ENCODE measurements around the gene BRINP1. TPM values are rescaled to one million over a fixed set of nuclear protein-coding genes. Genes with fewer than 3 reads are reported as not detected.

Gene BRINP1
- total RNA-seq, 2 experiments from 2014 or later: not detected

- no peaks in the 10 kb centered on the region for H3K27me3 Mint-ChIP-seq
- H3K36me3 Mint-ChIP-seq (ENCODE audit: low read depth): no peaks in the 10 kb centered on the region
- no peaks in the 10 kb centered on the region for H3K9me3 Mint-ChIP-seq
- POLR2A ChIA-PET: no interaction called here
- CTCF ChIA-PET: interaction anchor here (0.8 kb wide), 1 partner anchor 10 kb away, joined by 3 read pairs; no protein-coding TSS in a partner anchor
- DNase-seq: no peak
- H3K4me3 Mint-ChIP-seq: no peak overlapping the region
- no peak overlapping the region for H3K27ac Mint-ChIP-seq
- no peaks in the 10 kb centered on the region for H3K4me1 Mint-ChIP-seq
These were observed 117.3 kb downstream of the BRINP1 start for GRCh38 chr9:119251936-119252335.

- Mint-ChIP-seq H3K9me3 (peaks cover 2% of the 10 kb centered on the region), H3K27me3 (no peaks in the 10 kb centered on the region), H3K4me3 (no peak overlapping the region), H3K4me1 (no peaks in the 10 kb centered on the region), H3K36me3 (ENCODE audit: low read depth) (no peaks in the 10 kb centered on the region), H3K27ac (no peak overlapping the region)
- no peak for DNase-seq
- ChIA-PET POLR2A (no interaction called here), CTCF (no interaction called here)
These were observed 118.5 kb downstream of the BRINP1 start for GRCh38 chr9:119250730-119251129.

GRCh38 chr9:119240546-119240945 is 128.7 kb downstream of the BRINP1 start:
- Mint-ChIP-seq H3K27ac (no peak overlapping the region), H3K9me3 (no peaks in the 10 kb centered on the region), H3K4me3 (no peak overlapping the region), H3K27me3 (no peaks in the 10 kb centered on the region), H3K4me1 (no peaks in the 10 kb centered on the region), H3K36me3 (ENCODE audit: low read depth) (no peaks in the 10 kb centered on the region)
- CTCF ChIA-PET: no interaction called here
- DNase-seq: no peak
- POLR2A ChIA-PET: no interaction called here

- no peak for DNase-seq
- H3K27me3 Mint-ChIP-seq: no peaks in the 10 kb centered on the region
- no peaks in the 10 kb centered on the region for H3K36me3 Mint-ChIP-seq (ENCODE audit: low read depth)
- ChIA-PET POLR2A (no interaction called here), CTCF (no interaction called here)
- H3K4me1 Mint-ChIP-seq: no peaks in the 10 kb centered on the region
- H3K4me3 Mint-ChIP-seq: no peak overlapping the region
- H3K27ac Mint-ChIP-seq: no peak overlapping the region
- no peaks in the 10 kb centered on the region for H3K9me3 Mint-ChIP-seq
These were observed 134.6 kb downstream of the BRINP1 start for GRCh38 chr9:119234636-119235035.

GRCh38 chr9:119227422-119227821 is 141.8 kb downstream of the BRINP1 start:
- H3K27me3 Mint-ChIP-seq: no peaks in the 10 kb centered on the region
- H3K9me3 Mint-ChIP-seq: no peaks in the 10 kb centered on the region
- no peaks in the 10 kb centered on the region for H3K4me1 Mint-ChIP-seq
- DNase-seq: no peak
- CTCF ChIA-PET: interaction anchor here (0.7 kb wide), 1 partner anchor 16 kb away, joined by 3 read pairs; no protein-coding TSS in a partner anchor
- POLR2A ChIA-PET: no interaction called here
- no peaks in the 10 kb centered on the region for H3K36me3 Mint-ChIP-seq (ENCODE audit: low read depth)
- no peak overlapping the region for H3K4me3 Mint-ChIP-seq
- no peak overlapping the region for H3K27ac Mint-ChIP-seq

- Mint-ChIP-seq H3K27ac (no peak overlapping the region), H3K9me3 (no peaks in the 10 kb centered on the region), H3K36me3 (ENCODE audit: low read depth) (no peaks in the 10 kb centered on the region), H3K27me3 (no peaks in the 10 kb centered on the region), H3K4me1 (no peaks in the 10 kb centered on the region), H3K4me3 (no peak overlapping the region)
- POLR2A ChIA-PET: no interaction called here
- CTCF ChIA-PET: no interaction called here
- no peak for DNase-seq
These were observed 144.8 kb downstream of the BRINP1 start for GRCh38 chr9:119224431-119224830.

GRCh38 chr9:119221276-119221675 is 148.0 kb downstream of the BRINP1 start:
- Mint-ChIP-seq H3K27me3 (no peaks in the 10 kb centered on the region), H3K4me3 (no peak overlapping the region), H3K9me3 (no peaks in the 10 kb centered on the region), H3K36me3 (ENCODE audit: low read depth) (no peaks in the 10 kb centered on the region), H3K4me1 (no peaks in the 10 kb centered on the region), H3K27ac (no peak overlapping the region)
- ChIA-PET POLR2A (no interaction called here), CTCF (no interaction called here)
- no peak for DNase-seq

GRCh38 chr9:119218293-119218692 is 150.9 kb downstream of the BRINP1 start:
- CTCF ChIA-PET: no interaction called here
- DNase-seq: no peak
- Mint-ChIP-seq H3K27me3 (no peaks in the 10 kb centered on the region), H3K9me3 (no peaks in the 10 kb centered on the region), H3K36me3 (ENCODE audit: low read depth) (no peaks in the 10 kb centered on the region), H3K4me1 (no peaks in the 10 kb centered on the region), H3K27ac (no peak overlapping the region), H3K4me3 (no peak overlapping the region)
- POLR2A ChIA-PET: no interaction called here

- ChIA-PET POLR2A (no interaction called here), CTCF (no interaction called here)
- H3K27ac Mint-ChIP-seq: no peak overlapping the region
- DNase-seq: no peak
- H3K9me3 Mint-ChIP-seq: no peaks in the 10 kb centered on the region
- no peaks in the 10 kb centered on the region for H3K27me3 Mint-ChIP-seq
- no peak overlapping the region for H3K4me3 Mint-ChIP-seq
- no peaks in the 10 kb centered on the region for H3K4me1 Mint-ChIP-seq
- no peaks in the 10 kb centered on the region for H3K36me3 Mint-ChIP-seq (ENCODE audit: low read depth)
These were observed 152.4 kb downstream of the BRINP1 start for GRCh38 chr9:119216651-119217331.

GRCh38 chr9:119215651-119216050 is 153.6 kb downstream of the BRINP1 start:
- ChIA-PET POLR2A (no interaction called here), CTCF (no interaction called here)
- Mint-ChIP-seq H3K27me3 (no peaks in the 10 kb centered on the region), H3K4me1 (no peaks in the 10 kb centered on the region), H3K4me3 (no peak overlapping the region), H3K27ac (no peak overlapping the region), H3K9me3 (no peaks in the 10 kb centered on the region), H3K36me3 (ENCODE audit: low read depth) (no peaks in the 10 kb centered on the region)
- no peak for DNase-seq

- Mint-ChIP-seq H3K36me3 (ENCODE audit: low read depth) (no peaks in the 10 kb centered on the region), H3K4me3 (no peak overlapping the region), H3K27ac (no peak overlapping the region), H3K4me1 (no peaks in the 10 kb centered on the region), H3K9me3 (no peaks in the 10 kb centered on the region), H3K27me3 (no peaks in the 10 kb centered on the region)
- CTCF ChIA-PET: no interaction called here
- no peak for DNase-seq
- POLR2A ChIA-PET: no interaction called here
These were observed 155.8 kb downstream of the BRINP1 start for GRCh38 chr9:119213471-119213870.

GRCh38 chr9:119197893-119198607 is 171.2 kb downstream of the BRINP1 start:
- Mint-ChIP-seq H3K36me3 (ENCODE audit: low read depth) (no peaks in the 10 kb centered on the region), H3K27ac (no peak overlapping the region), H3K27me3 (no peaks in the 10 kb centered on the region)

GRCh38 chr9:119195521-119195920 is 173.7 kb downstream of the BRINP1 start:
- Mint-ChIP-seq H3K4me3 (no peak overlapping the region), H3K4me1 (no peaks in the 10 kb centered on the region), H3K27me3 (no peaks in the 10 kb centered on the region), H3K9me3 (no peaks in the 10 kb centered on the region), H3K36me3 (ENCODE audit: low read depth) (no peaks in the 10 kb centered on the region), H3K27ac (no peak overlapping the region)
- ChIA-PET POLR2A (interaction anchor here (0.6 kb wide), 1 partner anchor 58 kb away, joined by 3 read pairs; no protein-coding TSS in a partner anchor), CTCF (no interaction called here)
- DNase-seq: no peak

More at GRCh38 chr9:119197893-119198607, 171.2 kb downstream of the BRINP1 start:
- no peak overlapping the region for H3K4me3 Mint-ChIP-seq
- H3K4me1 Mint-ChIP-seq: no peaks in the 10 kb centered on the region
- H3K9me3 Mint-ChIP-seq: no peaks in the 10 kb centered on the region
- DNase-seq: no peak
- ChIA-PET POLR2A (no interaction called here), CTCF (no interaction called here)

- Mint-ChIP-seq H3K27me3 (no peaks in the 10 kb centered on the region), H3K4me3 (no peak overlapping the region), H3K36me3 (ENCODE audit: low read depth) (no peaks in the 10 kb centered on the region), H3K27ac (no peak overlapping the region), H3K4me1 (no peaks in the 10 kb centered on the region), H3K9me3 (peaks cover 3% of the 10 kb centered on the region)
- ChIA-PET CTCF (no interaction called here), POLR2A (no interaction called here)
- no peak for DNase-seq
These were observed 183.9 kb downstream of the BRINP1 start for GRCh38 chr9:119185298-119185697.

All from activated CD4-positive, alpha-beta T cell treated with anti-CD3 and anti-CD28 coated beads, Interleukin-2, amount 10 ng/mL, durations not matched to agents 7 days and 5 days (primary cell).